Measurements from ENCODE around the gene SEMA4A.
A peak's percentile ranks its signal among the peaks of the same experiment; 100 is the strongest.

Gene SEMA4A

DNA sequence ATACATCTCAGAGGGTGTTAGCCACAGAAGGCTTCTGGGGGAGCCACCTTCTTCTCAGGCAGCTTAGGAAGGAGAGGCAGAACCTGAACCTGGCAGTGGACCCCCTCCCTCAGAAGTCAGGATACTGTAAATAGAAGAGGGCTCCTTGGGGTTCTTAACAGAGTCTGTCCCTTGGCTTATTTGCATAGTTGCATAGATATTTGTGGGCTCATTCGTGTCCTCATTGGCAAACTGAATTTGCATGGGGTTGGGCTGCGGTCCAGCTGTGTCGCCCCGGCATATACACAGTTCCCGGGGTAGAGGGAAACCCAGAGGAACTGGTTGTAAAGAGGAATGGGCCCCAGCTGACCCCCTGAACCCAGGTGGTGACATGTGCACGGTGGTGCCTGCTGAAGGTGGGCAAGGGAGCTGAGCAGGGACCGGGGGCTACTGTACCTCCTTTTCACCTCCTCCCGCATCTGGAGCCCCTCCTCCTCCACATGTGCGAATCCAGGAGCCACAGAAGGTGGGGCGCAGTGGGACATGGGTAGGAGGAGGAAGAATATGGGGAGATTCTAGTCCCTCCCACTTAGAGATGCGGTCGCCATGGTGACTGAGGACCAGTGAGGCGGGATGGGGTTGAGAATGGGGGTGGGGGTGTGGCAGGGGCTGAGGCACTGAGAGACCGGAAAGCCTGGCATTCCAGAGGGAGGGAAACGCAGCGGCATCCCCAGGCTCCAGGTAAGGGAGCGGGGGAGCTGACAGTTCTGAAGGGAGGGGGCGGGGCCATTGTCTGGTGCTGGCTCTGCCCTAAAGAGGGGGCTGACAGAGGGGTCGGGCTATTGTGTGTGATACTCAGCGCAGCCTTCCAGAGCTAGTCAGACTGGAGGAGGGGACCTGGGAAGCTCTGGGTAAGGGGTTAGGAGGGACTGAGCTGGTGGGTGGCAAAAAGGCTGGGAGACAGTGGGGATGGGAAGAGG, 3.7 kb upstream of the SEMA4A start:
- H3K4me3 Mint-ChIP-seq: peak overlapping the region in 1 of 2 donors; percentile 60
- H3K27me3 Mint-ChIP-seq: peaks cover 0 to 15% of the 10 kb centered on the region in 2 donors
- peaks cover 63% of the 10 kb centered on the region for H3K36me3 Mint-ChIP-seq (ENCODE audit: insufficient read depth)
- peaks cover 24 to 30% of the 10 kb centered on the region in 2 donors for H3K4me1 Mint-ChIP-seq (ENCODE audit: low read depth in 2 of 2)
- H3K9me3 Mint-ChIP-seq: no peaks in the 10 kb centered on the region
- no peak for DNase-seq
- no peak for ATAC-seq (replicated peaks)
- peak overlapping the region; percentile 41 to 75 for H3K27ac Mint-ChIP-seq

- no peaks in the 10 kb centered on the region for H3K9me3 Mint-ChIP-seq
Measured at GRCh38 chr1:156150333-156151011, 2.9 kb upstream of the SEMA4A start.

DNA sequence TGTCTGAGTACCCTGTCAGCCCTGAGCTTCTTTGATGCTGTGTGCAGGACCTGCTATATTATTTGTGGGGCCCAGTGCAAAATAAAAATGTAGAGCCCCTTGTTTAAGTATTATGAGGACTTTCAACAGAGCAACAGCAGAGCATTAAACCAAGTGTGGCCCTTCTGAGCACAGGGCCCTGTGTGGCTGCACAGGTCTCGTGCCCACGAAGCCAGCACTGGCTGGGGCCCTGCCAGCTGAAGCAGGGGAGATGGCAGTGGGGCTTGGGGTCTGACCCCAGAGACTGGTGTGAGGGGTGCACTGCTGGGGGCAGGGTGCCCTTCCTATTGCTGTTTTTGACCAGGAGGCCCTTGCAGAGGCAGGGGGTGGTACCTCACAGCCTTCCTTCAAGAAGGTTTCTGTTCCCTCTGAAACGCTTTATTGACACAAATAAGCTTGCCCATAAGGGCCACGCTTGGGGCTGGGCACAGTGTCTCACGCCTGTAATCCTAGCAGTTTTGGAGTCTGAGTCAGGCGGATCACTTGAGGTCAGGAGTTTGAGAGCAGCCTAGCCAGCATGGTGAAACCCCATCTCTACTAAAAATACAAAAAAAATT, 2.2 kb upstream of the SEMA4A start:
- H3K4me3 Mint-ChIP-seq: no peak overlapping the region
- H3K27ac Mint-ChIP-seq: peak overlapping the region in 1 of 2 donors; percentile 49
- ATAC-seq (replicated peaks): no peak
- no peak for DNase-seq
- peaks cover 0 to 15% of the 10 kb centered on the region in 2 donors for H3K27me3 Mint-ChIP-seq
- H3K4me1 Mint-ChIP-seq (ENCODE audit: low read depth in 2 of 2): peaks cover 31 to 36% of the 10 kb centered on the region in 2 donors
- no peaks in the 10 kb centered on the region for H3K9me3 Mint-ChIP-seq
- H3K36me3 Mint-ChIP-seq (ENCODE audit: insufficient read depth): peaks cover 50% of the 10 kb centered on the region

More at GRCh38 chr1:156150333-156151011, 2.9 kb upstream of the SEMA4A start:
- peaks cover 0 to 15% of the 10 kb centered on the region in 2 donors for H3K27me3 Mint-ChIP-seq
- H3K27ac Mint-ChIP-seq: peak overlapping the region in 1 of 2 donors; percentile 75
- peak overlapping the region in 1 of 2 donors; percentile 60 for H3K4me3 Mint-ChIP-seq
- H3K4me1 Mint-ChIP-seq (ENCODE audit: low read depth in 2 of 2): peaks cover 31 to 35% of the 10 kb centered on the region in 2 donors
- ATAC-seq (replicated peaks) (no peak), DNase-seq (no peak)
- H3K36me3 Mint-ChIP-seq (ENCODE audit: insufficient read depth): peaks cover 56% of the 10 kb centered on the region

- no peak for DNase-seq
- peaks cover 41% of the 10 kb centered on the region for H3K36me3 Mint-ChIP-seq (ENCODE audit: insufficient read depth)
- peak overlapping the region; percentile 49 to 57 for H3K27ac Mint-ChIP-seq
- H3K9me3 Mint-ChIP-seq: no peaks in the 10 kb centered on the region
- ATAC-seq (replicated peaks): no peak
- H3K27me3 Mint-ChIP-seq: peaks cover 0 to 15% of the 10 kb centered on the region in 2 donors
- peaks cover 39 to 42% of the 10 kb centered on the region in 2 donors for H3K4me1 Mint-ChIP-seq (ENCODE audit: low read depth in 2 of 2)
- H3K4me3 Mint-ChIP-seq: no peak overlapping the region
Measured at GRCh38 chr1:156152628-156153027, 757 bp upstream of the SEMA4A start.

- ATAC-seq (replicated peaks) (peak; percentile 81), DNase-seq (peak in 1 of 3 experiments; percentile 35)
- Mint-ChIP-seq H3K4me1 (ENCODE audit: low read depth in 2 of 2) (peaks cover 41 to 47% of the 10 kb centered on the region in 2 donors), H3K4me3 (peak overlapping the region; percentile 89 to 95), H3K9me3 (no peaks in the 10 kb centered on the region), H3K36me3 (ENCODE audit: insufficient read depth) (peaks cover 26% of the 10 kb centered on the region), H3K27ac (peak overlapping the region; percentile 93 to 97), H3K27me3 (peaks cover 0 to 13% of the 10 kb centered on the region in 2 donors)
Measured at GRCh38 chr1:156154317-156154749, 948 bp downstream of the SEMA4A start.

DNA sequence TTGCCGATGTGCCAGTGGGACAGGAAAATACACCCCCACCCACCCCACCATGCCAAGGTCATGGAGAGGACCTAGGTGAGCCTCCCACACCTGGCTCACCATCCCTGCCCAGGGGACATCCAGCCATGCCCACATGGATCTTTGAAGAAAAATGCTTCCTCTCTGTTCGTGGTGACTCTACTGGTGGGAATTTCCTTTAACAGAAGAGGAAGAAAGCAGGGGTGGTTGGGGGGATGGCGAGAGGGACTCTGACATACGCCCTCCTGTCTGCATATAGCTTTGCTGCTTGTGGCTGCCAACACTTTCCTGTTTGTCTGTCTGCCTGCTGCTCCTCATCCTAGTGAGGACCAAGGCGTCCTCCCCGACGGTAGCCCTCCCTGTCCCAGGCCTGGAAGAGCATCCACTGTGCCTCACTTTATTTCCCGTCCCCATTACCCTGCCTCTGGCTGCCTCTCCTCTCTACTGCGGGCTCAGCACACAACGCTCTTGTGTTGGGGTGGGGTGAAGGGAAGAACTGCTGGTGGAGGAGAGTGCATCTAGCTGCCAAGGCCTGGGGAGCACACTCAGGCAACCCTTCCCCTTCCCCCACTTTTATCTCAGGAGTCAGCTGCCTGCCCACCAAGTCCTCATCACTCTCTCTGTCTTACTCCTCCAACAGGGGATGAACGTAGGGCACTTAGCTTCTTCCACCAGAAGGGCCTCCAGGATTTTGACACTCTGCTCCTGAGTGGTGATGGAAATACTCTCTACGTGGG, 2.5 kb downstream of the SEMA4A start:
- Mint-ChIP-seq H3K4me1 (ENCODE audit: low read depth in 2 of 2) (peaks cover 43 to 48% of the 10 kb centered on the region in 2 donors), H3K9me3 (no peaks in the 10 kb centered on the region), H3K36me3 (ENCODE audit: insufficient read depth) (peaks cover 19% of the 10 kb centered on the region), H3K27me3 (no peaks in the 10 kb centered on the region), H3K4me3 (peak overlapping the region; percentile 89 to 95), H3K27ac (peak overlapping the region; percentile 81 to 93)
- ATAC-seq (replicated peaks) (no peak), DNase-seq (no peak)

DNA sequence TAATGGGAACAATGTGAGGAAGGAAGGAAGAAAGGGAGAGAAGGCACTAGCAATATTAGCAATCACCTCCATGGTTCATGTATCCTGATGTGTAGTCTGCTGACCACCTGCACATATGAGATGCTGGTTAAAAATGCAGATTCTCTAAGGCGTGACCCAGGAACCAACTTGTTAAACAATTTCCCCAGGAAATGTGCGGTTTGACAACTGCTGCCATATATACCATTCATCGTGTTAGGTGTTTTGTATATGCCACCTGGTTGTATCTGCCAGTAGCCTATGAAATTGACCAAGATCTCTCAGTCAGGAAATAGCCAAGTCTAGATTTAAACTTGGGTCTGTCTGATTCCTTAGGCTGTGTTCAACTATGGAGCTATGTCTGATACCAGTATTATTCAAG, 4.1 kb downstream of the SEMA4A start:
- DNase-seq (no peak), ATAC-seq (replicated peaks) (peak; percentile 34)
- H3K4me3 Mint-ChIP-seq: peak overlapping the region; percentile 64 to 95
- peaks cover 46 to 48% of the 10 kb centered on the region in 2 donors for H3K4me1 Mint-ChIP-seq (ENCODE audit: low read depth in 2 of 2)
- H3K9me3 Mint-ChIP-seq: no peaks in the 10 kb centered on the region
- peaks cover 16% of the 10 kb centered on the region for H3K36me3 Mint-ChIP-seq (ENCODE audit: insufficient read depth)
- no peaks in the 10 kb centered on the region for H3K27me3 Mint-ChIP-seq
- peak overlapping the region; percentile 4 to 89 for H3K27ac Mint-ChIP-seq

DNA sequence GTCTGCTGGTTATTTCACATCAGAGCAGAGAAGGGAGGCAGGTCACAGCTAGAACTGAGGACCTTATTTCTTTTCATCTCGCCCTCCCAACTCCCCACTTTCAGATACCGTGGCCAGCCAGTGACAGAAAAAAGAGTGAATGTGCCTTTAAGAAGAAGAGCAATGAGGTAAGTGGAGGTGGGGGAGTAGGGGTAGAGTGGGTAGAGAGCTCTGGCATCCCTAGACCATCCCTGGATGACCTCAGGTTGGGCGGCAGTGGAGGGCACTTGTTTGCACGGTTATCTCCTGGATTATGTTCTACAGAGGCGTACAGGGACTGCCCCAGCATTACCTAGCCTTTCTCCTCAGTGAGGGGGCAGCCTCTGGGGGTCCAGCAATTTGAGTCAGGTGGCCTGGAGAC, 4.6 kb downstream of the SEMA4A start:
- peaks cover 13% of the 10 kb centered on the region for H3K36me3 Mint-ChIP-seq (ENCODE audit: insufficient read depth)
- no peak for ATAC-seq (replicated peaks)
- no peak for DNase-seq
- H3K27me3 Mint-ChIP-seq: no peaks in the 10 kb centered on the region
- peak overlapping the region; percentile 4 to 89 for H3K27ac Mint-ChIP-seq
- H3K4me1 Mint-ChIP-seq (ENCODE audit: low read depth in 2 of 2): peaks cover 45% of the 10 kb centered on the region in 2 donors
- peak overlapping the region; percentile 64 to 95 for H3K4me3 Mint-ChIP-seq
- no peaks in the 10 kb centered on the region for H3K9me3 Mint-ChIP-seq

DNA sequence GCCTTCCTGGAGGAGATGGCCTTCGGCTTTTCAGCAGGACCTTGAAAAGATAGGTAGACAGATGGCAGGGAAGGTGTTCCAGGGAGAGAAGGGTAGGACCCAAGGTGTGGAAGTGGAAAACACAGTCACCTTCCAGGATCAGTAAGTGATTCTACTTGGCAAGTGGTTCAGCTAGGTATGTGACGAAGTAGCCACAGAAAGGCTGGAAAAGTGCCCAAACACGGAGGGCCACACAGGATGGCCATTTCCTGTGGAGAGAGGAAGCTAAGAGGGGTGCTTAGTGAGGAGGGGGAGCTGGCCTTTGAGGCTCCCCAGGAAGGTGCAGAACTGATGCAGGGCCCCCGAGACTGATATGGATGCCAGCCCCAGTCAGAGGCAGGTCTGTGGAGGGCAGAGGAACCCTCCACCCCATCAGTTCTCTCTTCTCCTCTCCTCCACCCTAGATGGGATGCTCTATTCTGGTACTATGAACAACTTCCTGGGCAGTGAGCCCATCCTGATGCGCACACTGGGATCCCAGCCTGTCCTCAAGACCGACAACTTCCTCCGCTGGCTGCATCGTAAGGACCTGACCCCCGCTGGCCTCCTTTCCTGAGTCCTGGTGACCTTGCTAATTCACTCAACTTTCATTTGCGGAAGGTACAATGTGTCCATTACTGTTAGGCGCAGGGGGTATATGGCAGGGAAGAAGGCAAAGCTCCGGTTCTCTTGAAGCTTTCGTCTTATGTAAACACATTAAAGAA, 6.8 kb downstream of the SEMA4A start:
- ATAC-seq (replicated peaks) (no peak), DNase-seq (no peak)
- Mint-ChIP-seq H3K4me3 (peak overlapping the region; percentile 81 to 88), H3K4me1 (ENCODE audit: low read depth in 2 of 2) (peaks cover 32% of the 10 kb centered on the region in 2 donors), H3K27ac (peak overlapping the region; percentile 26 to 28), H3K36me3 (ENCODE audit: insufficient read depth) (peaks cover 12% of the 10 kb centered on the region), H3K9me3 (no peaks in the 10 kb centered on the region), H3K27me3 (no peaks in the 10 kb centered on the region)

DNA sequence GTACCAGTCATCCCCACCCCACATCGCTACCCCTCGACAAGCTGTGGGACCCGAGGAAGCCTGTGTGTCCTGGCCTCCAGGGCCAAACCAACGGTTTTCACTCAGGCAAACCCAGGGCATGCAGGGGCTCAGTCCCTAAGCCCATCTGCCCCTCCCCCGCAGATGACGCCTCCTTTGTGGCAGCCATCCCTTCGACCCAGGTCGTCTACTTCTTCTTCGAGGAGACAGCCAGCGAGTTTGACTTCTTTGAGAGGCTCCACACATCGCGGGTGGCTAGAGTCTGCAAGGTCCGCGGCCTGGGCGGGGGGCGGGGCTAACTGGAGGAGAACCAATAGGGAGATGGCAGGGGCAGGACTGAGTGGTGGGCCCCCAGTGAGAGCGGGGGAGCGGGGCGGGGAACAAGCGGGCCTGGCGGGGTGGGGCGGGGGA, 7.4 kb downstream of the SEMA4A start:
- DNase-seq (peak in 1 of 3 experiments; percentile 41), ATAC-seq (replicated peaks) (peak; percentile 75)
- Mint-ChIP-seq H3K27ac (peak overlapping the region; percentile 26 to 28), H3K9me3 (no peaks in the 10 kb centered on the region), H3K27me3 (no peaks in the 10 kb centered on the region), H3K4me3 (peak overlapping the region; percentile 81 to 88), H3K4me1 (ENCODE audit: low read depth in 2 of 2) (peaks cover 29 to 30% of the 10 kb centered on the region in 2 donors), H3K36me3 (ENCODE audit: insufficient read depth) (peaks cover 16% of the 10 kb centered on the region)

- Mint-ChIP-seq H3K27ac (no peak overlapping the region), H3K4me3 (peak overlapping the region in 1 of 2 donors; percentile 88), H3K36me3 (ENCODE audit: insufficient read depth) (peaks cover 17% of the 10 kb centered on the region), H3K9me3 (no peaks in the 10 kb centered on the region), H3K27me3 (no peaks in the 10 kb centered on the region), H3K4me1 (ENCODE audit: low read depth in 2 of 2) (peaks cover 13 to 18% of the 10 kb centered on the region in 2 donors)
- no peak for ATAC-seq (replicated peaks)
- no peak for DNase-seq
Measured at GRCh38 chr1:156162430-156163037, 9.1 kb downstream of the SEMA4A start.

DNA sequence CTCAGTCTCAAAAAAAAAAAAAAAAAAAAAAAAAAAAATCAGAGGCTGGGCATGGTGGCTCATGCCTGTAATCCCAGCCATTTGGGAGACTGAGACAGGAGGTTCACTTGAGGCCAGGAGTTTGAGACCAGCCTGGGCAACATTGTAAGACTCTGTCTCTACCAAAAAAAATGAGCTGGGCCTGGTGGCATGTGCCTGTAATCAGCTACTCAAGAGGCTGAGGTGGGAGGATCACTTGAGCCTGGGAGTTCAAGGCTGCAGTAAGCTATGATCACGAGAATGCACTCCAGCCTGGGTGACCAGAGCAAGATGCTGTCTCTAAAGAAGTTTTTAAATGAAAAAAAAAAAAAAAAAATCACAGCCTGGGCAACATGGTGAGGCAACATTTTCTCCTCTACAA, 10.3 kb downstream of the SEMA4A start:
- DNase-seq (no peak), ATAC-seq (replicated peaks) (no peak)
- Mint-ChIP-seq H3K9me3 (no peaks in the 10 kb centered on the region), H3K4me3 (no peak overlapping the region), H3K27ac (no peak overlapping the region), H3K36me3 (ENCODE audit: insufficient read depth) (peaks cover 22% of the 10 kb centered on the region), H3K27me3 (no peaks in the 10 kb centered on the region), H3K4me1 (ENCODE audit: low read depth in 2 of 2) (peaks cover 8 to 13% of the 10 kb centered on the region in 2 donors)

Data from effector memory CD8-positive, alpha-beta T cell (primary cell).